MG63 (cell line): ENCODE results near the gene CHST12. TPM values are rescaled to one million over a fixed set of nuclear protein-coding genes. Genes with fewer than 3 reads are reported as not detected.
A peak's percentile ranks its signal among the peaks of the same experiment; 100 is the strongest.
"Not testable (repeated sequence)": the region's sequence is repeated elsewhere in the genome, so short reads cannot be mapped to it uniquely, and the experiment has no call there.

Experiments
- DNase-seq: peaks from one replicate; pipeline ENCODE4 v3.0.0-alpha.2; 2020
- H3K27me3 ChIP-seq: fragments of 250-450 bp; sonication (Bioruptor Pico); 2 replicates; pipeline ENCODE4 v1.5.1; 2020; ENCODE audit warnings: mild to moderate bottlenecking, moderate library complexity
- H3K36me3 ChIP-seq: fragments of 250-450 bp; sonication (Bioruptor Pico); 2 replicates; pipeline ENCODE4 v1.5.1; 2020; ENCODE audit warnings: mild to moderate bottlenecking, moderate library complexity
- H3K4me3 ChIP-seq: fragments of 250-450 bp; sonication (Bioruptor Pico); 2 replicates; pipeline ENCODE4 v1.5.1; 2020; ENCODE audit warnings: mild to moderate bottlenecking, moderate library complexity
- H3K9me3 ChIP-seq: fragments of 250-450 bp; sonication (Bioruptor Pico); 2 replicates; pipeline ENCODE4 v1.5.1; 2020; ENCODE audit warnings: mild to moderate bottlenecking, moderate library complexity
- total RNA-seq: library from RNA; depleted of rRNA; stranded (reverse); fragments of >200 nt; shearing (Covaris generic); gene quantifications from 2 replicates; pipeline ENCODE4 v1.2.3, GENCODE V29; 2014; ENCODE audit warnings: low replicate concordance

CHST12 gene
- total RNA-seq, 1 experiment from 2014 or later: 25.5 TPM

DNA sequence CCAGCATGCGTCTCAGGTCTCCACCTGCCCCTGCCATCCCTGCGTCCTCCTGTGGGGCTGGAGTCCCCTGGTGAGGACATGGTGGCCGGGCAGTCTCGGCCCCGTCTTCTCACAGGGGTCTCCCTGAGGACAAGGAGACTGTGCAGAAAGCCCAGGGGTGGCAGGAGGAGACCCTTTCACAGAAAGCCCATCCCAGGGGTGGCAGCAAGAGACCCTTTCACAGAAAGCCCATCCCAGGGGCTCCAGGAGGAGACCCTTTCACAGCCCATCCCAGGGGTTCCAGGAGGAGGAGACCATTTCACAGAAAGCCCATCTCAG lies 14.8 kb upstream of the CHST12 start:
- Histone ChIP-seq H3K36me3 (no peaks in the 10 kb centered on the region; the same call in 1 of the 2 replicates), H3K9me3 (no peaks in the 10 kb centered on the region), H3K27me3 (no peaks in the 10 kb centered on the region), H3K4me3 (no peak overlapping the region)
- no peak for DNase-seq

DNA sequence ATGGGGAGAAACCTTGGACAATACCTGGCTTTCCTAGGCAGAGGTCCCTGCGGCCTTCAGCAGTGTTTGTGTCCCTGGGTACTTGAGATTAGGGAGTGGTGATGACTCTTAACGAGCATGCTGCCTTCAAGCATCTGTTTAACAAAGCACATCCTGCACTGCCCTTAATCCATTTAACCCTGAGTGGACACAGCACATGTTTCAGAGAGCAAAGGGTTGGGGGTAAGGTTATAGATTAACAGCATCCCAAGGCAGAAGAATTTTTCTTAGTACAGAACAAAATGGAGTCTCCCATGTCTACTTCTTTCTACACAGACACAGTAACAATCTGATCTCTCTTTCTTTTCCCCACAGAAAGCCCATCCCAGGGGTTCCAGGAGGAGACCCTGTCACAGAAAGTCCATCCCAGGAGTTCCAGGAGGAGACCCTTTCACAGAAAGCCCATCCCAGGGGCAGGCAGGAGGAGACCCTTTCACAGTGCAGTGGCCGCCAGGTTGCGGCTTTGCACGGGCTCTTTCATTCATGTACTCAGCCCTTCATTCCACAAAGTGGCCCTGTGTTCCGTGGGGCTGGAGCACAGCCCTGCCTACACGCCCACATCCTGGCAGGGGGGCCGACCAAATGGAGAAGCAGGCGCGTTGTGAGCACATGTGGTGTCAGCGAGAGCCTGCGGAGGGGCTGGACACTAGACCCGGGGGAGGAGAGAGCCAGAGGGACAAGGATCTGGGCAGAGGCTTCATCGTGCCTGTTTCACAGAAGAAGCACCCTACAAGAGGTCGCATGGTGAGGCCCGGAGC lies 13.2 kb upstream of the CHST12 start:
- H3K4me3 ChIP-seq, DNase-seq, H3K27me3 ChIP-seq, H3K9me3 ChIP-seq, H3K36me3 ChIP-seq: not testable (repeated sequence)

GRCh38 chr7:2393706-2394105 lies 9.7 kb upstream of the CHST12 start:
- H3K36me3 ChIP-seq: no peaks in the 10 kb centered on the region
- H3K27me3 ChIP-seq: no peaks in the 10 kb centered on the region
- H3K4me3 ChIP-seq: no peak overlapping the region
- H3K9me3 ChIP-seq: no peaks in the 10 kb centered on the region
- no peak for DNase-seq

GRCh38 chr7:2394566-2395082 lies 8.8 kb upstream of the CHST12 start:
- Histone ChIP-seq H3K36me3 (no peaks in the 10 kb centered on the region), H3K9me3 (no peaks in the 10 kb centered on the region), H3K4me3 (no peak overlapping the region), H3K27me3 (no peaks in the 10 kb centered on the region)
- no peak for DNase-seq

DNA sequence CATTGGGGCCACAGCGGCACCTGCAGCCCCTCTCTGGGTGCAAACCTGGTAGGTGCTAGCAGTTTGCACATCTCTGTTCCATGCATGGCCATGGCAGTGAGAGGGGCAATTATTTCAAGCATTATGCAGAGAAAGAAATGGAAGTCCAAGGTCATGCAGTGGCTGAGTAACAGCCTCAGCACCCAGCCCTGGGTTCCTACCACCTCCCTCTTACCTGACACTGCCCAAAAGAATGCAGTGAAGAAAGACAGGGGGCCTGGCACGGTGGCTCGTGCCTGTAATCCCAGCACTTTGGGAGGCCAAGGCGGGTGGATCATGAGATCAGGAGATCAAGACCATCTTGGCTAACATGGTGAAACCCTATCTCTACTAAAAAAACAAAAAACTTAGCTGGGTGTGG lies 4.9 kb upstream of the CHST12 start:
- H3K36me3 ChIP-seq: no peaks in the 10 kb centered on the region
- H3K4me3 ChIP-seq: no peak overlapping the region
- H3K27me3 ChIP-seq: no peaks in the 10 kb centered on the region
- no peaks in the 10 kb centered on the region for H3K9me3 ChIP-seq
- no peak for DNase-seq

GRCh38 chr7:2399848-2400587 lies 3.4 kb upstream of the CHST12 start:
- no peaks in the 10 kb centered on the region for H3K27me3 ChIP-seq
- H3K36me3 ChIP-seq: no peaks in the 10 kb centered on the region
- no peak overlapping the region for H3K4me3 ChIP-seq
- peak; percentile 88 for DNase-seq
- H3K9me3 ChIP-seq: no peaks in the 10 kb centered on the region

DNA sequence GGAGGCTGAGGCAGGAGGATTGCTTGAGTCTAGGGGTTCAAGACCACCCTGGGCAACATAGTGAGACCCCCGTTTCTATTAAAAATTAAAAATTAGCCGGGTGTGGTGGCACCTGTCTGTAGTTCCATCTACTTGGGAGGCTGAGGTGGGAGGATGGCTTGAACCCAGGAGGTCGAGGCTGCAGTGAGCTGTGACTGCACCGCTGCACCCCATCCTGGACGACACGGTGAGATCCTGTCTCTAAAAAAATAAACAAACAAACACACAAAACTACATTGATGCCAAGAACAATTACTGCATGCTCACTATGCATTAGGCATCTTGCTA lies 761 bp upstream of the CHST12 start:
- Histone ChIP-seq H3K4me3 (peak overlapping the region; percentile 63), H3K27me3 (no peaks in the 10 kb centered on the region), H3K9me3 (no peaks in the 10 kb centered on the region), H3K36me3 (no peaks in the 10 kb centered on the region)
- DNase-seq: no peak

DNA sequence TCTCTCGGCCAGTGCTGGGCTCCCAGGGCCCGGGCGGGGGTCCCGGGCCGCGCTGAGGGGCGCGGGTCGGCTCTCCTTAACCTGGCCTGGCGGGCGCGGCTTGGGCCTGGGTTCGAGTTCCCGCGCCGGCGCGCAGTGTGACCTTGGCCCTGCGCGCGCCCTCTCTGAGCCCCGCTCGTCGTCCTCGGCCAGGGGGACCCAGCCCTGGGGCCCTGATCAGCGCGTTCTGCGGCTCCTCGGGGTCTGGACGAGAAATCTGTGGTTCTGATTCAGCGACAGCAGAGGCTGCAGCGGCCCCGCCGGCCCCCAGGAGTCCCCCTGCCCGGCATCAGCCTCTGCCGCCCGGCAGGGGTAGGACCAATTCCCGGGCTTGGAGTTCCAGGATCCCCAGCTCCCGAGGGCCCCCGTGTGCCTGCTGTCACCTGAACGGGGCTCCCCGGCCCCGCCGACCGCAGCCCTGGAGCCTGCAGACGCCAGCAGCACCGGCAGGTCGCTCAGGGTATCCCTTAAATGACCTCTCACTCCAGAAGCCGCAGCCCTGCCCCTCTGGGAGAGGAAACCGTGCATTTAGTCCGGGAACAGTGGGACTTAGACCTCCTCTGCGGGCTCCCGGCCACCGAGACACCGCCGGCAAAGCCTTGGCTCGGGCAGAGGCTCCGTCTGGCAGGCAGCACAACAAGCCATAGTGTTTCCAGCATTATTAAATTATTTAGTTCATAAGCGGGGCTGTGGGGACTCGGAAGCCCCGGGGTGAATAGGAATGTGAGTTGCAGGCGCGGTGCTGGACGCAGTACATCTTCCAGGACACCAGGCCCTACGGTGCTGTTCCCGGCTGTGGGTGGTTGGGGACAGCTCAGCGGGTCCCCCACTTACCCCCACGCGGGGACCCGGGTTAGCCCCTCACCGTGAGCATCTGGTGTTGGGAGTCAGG lies 572 bp downstream of the CHST12 start:
- H3K9me3 ChIP-seq: no peaks in the 10 kb centered on the region
- H3K27me3 ChIP-seq: no peaks in the 10 kb centered on the region
- DNase-seq: peak; percentile 33
- peak overlapping the region; percentile 78 for H3K4me3 ChIP-seq
- H3K36me3 ChIP-seq: no peaks in the 10 kb centered on the region

DNA sequence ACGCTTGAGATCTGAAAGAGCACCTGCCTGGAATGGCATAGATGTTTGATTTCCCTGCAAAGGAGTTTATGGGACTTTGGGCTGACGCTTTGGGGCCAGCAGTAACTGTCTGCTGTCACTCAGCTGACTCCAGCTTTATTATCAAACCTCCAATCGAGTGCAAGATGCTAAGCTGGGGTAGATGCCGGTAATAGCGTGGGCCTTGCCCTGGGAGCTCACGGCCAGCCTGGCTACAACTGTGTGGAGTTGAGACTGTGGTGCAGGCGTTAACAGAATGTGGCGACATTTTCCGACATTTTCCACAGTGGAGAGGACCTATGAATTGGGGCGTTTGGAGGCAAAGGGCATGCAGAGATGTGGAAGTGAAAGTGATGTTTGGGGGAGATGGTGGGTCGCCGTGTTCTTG lies 1.3 kb downstream of the CHST12 start:
- Histone ChIP-seq H3K36me3 (no peaks in the 10 kb centered on the region), H3K9me3 (no peaks in the 10 kb centered on the region), H3K4me3 (peak overlapping the region; percentile 78), H3K27me3 (no peaks in the 10 kb centered on the region)
- DNase-seq: no peak

DNA sequence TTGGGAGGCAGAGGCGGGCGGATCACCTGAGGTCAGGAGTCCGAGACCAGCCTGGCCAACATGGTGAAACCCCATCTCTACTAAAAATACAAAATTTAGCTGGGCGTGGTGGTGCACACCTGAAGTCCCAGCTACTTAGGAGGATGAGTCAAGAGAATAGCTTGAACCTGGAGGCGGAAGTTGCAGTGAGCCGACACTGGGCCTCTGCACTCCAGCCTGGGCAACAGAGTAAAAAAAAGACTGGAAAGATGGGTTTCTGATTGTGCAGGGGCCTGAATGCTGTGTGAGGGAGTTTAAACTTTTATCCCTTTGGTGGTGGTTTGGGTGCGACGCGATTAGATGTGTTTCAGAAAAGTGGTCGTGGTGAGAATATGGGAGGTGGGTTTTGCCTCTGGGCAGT lies 1.8 kb downstream of the CHST12 start:
- Histone ChIP-seq H3K36me3 (no peaks in the 10 kb centered on the region), H3K4me3 (no peak overlapping the region), H3K27me3 (no peaks in the 10 kb centered on the region), H3K9me3 (no peaks in the 10 kb centered on the region)
- no peak for DNase-seq

- H3K9me3 ChIP-seq: no peaks in the 10 kb centered on the region
- no peak for DNase-seq
- H3K4me3 ChIP-seq: no peak overlapping the region
- H3K27me3 ChIP-seq: no peaks in the 10 kb centered on the region
- H3K36me3 ChIP-seq: no peaks in the 10 kb centered on the region
These were observed 2.4 kb downstream of the CHST12 start for GRCh38 chr7:2405601-2406345.

DNA sequence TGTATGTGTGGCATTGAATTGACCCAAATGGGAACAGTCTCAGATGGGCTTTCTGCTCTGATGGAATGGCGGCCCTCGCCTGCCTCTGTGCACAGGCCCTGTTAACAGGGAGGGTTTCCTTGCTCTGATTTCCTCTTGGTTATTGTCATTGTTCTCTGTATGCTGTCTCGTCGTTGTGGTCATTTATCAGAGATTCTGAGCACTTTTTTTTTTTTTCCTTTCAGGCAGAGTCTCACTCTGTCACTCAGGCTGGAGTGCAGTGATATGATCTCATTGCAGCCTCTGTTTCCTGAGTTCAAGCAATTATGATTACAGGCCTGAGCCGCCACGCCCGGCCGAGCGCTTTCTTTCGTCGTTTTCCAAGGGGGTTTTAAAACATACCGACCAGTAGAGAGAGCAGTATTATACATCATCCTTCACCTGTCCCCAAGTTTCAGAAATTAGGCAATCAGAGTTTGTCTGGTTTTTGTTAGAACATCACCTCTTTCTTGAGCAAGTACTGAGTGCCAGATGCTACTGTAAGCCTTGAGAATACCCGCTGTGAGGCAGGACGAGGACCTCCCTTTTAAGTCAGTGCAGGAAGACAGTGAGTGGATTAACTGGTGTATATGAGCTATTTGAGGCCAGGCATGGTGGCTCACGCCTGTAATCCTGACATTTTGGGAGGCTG lies 6.5 kb downstream of the CHST12 start:
- H3K36me3 ChIP-seq: no peaks in the 10 kb centered on the region
- H3K4me3 ChIP-seq: no peak overlapping the region
- H3K9me3 ChIP-seq: no peaks in the 10 kb centered on the region
- H3K27me3 ChIP-seq: no peaks in the 10 kb centered on the region
- no peak for DNase-seq

DNA sequence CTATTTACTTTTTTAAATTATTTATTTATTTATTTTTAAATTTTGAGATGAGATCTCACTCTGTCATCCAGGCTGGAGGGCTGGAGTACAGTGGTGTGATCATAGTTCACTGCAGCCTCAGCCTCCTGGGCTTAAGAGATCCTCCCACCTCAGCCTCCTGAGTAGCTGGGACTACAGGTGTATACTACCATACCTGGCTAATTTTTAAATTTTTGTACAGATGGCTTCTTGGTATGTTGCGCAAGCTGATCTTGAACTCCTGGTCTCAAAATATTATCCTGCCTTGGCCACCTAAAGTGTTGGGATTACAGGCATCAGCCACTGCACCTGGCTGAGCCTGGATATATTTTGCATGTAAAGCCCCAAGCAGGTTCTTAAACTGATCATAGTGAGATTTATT lies 7.6 kb downstream of the CHST12 start:
- Histone ChIP-seq H3K4me3 (no peak overlapping the region), H3K9me3 (no peaks in the 10 kb centered on the region), H3K27me3 (no peaks in the 10 kb centered on the region), H3K36me3 (no peaks in the 10 kb centered on the region)
- DNase-seq: no peak

DNA sequence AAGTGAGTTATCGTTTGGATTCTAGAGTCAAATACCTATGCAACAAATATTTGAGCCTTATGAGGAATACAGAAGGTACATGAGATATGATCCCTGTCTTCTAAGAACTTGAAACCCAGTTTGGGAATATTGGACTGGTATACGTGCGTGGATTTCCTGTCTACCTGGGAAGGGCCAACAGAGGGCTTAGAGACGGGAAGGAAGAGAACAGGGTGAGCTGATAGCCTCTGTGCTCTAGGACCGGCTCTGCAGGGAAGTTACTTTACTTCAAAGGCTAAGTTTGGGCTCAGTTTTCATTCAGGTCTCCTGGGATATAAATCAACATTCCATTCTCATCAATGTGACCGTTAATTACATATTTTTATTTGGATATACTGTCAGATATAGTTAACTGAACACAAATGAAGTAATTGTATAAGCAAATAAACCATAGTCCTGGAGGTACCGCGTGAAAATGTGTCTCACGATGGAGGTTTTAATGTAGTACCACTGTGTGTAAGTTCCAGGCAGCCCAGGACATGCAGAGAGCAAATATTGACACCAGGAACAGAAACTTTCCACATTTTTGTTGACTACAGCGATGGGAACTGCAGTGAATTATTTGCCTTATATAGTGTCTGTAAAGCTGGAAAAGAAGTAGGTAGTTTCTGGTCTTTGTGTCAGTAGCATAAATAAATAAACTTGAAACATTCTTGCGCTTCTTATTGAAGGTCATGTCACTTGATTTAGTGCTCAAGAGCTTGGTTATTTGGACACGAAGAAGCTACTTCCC lies 8.6 kb downstream of the CHST12 start:
- H3K36me3 ChIP-seq: no peaks in the 10 kb centered on the region
- no peaks in the 10 kb centered on the region for H3K27me3 ChIP-seq
- no peak overlapping the region for H3K4me3 ChIP-seq
- no peak for DNase-seq
- no peaks in the 10 kb centered on the region for H3K9me3 ChIP-seq

- H3K27me3 ChIP-seq: no peaks in the 10 kb centered on the region
- no peak for DNase-seq
- no peak overlapping the region for H3K4me3 ChIP-seq
- no peaks in the 10 kb centered on the region for H3K9me3 ChIP-seq
- H3K36me3 ChIP-seq: no peaks in the 10 kb centered on the region
These were observed 9.3 kb downstream of the CHST12 start for GRCh38 chr7:2412587-2413201.
